GM12873 (cell line): ENCODE results near the gene NLRP14.

Experiments used
- TF ChIP-seq, protein P1 (sequence below): IDR thresholded peaks from 2 replicates; pipeline ENCODE4 v1.5.1; 2012; ENCODE audit warnings: low read depth, mild to moderate bottlenecking, moderate library complexity, low read length, control low read depth; ENCODE audit not compliant: insufficient read depth; ENCODE audit errors: missing control alignments

NLRP14 gene, protein sequence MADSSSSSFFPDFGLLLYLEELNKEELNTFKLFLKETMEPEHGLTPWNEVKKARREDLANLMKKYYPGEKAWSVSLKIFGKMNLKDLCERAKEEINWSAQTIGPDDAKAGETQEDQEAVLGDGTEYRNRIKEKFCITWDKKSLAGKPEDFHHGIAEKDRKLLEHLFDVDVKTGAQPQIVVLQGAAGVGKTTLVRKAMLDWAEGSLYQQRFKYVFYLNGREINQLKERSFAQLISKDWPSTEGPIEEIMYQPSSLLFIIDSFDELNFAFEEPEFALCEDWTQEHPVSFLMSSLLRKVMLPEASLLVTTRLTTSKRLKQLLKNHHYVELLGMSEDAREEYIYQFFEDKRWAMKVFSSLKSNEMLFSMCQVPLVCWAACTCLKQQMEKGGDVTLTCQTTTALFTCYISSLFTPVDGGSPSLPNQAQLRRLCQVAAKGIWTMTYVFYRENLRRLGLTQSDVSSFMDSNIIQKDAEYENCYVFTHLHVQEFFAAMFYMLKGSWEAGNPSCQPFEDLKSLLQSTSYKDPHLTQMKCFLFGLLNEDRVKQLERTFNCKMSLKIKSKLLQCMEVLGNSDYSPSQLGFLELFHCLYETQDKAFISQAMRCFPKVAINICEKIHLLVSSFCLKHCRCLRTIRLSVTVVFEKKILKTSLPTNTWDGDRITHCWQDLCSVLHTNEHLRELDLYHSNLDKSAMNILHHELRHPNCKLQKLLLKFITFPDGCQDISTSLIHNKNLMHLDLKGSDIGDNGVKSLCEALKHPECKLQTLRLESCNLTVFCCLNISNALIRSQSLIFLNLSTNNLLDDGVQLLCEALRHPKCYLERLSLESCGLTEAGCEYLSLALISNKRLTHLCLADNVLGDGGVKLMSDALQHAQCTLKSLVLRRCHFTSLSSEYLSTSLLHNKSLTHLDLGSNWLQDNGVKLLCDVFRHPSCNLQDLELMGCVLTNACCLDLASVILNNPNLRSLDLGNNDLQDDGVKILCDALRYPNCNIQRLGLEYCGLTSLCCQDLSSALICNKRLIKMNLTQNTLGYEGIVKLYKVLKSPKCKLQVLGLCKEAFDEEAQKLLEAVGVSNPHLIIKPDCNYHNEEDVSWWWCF

DNA sequence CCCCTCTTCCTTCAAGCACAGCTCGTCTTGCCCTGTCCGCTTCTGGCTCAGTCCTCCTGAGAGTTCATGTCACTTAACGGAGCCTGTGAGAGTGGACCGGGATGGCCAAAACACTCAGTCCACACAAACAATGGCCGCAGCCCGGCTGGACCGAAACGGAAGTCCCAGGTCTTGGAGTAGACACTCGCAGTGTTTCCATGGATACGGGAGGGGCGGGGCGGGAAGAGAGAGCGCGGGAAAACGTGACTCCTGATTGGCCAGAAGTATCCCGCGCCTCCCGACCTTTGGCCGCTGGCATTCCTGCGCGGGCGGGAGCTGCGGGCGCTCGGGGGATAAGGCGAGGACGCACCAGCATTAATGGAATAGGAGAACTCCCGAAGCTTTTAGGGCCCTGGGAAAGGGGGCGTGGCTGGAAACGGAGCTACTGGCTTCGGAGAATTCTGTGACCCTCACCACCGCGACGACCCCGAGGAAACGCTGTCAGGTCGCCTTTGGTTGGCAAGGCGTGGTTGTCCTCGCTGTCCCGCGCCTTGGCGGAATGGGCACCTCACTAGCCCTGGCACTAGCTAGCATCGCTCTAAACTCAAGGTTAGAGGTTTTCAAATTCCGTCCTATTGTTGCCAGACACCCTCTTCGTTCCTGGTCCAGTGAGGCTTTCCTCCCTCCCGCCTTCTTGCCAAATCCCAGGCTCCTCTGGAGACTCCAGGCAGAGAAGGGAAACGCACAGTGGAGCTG lies at the start of gene NLRP14, which contains the start of gene ZNF214:
TSS of gene NLRP14 (plus strand) at position 297 of the 735 bp plus-strand sequence. CDS start 18,108 bp downstream, outside the sequence.
TSS of gene ZNF214 (minus strand) at position 164 of the 735 bp plus-strand sequence. CDS start 17,511 bp downstream, outside the sequence.
- TF ChIP-seq, protein P1, sequence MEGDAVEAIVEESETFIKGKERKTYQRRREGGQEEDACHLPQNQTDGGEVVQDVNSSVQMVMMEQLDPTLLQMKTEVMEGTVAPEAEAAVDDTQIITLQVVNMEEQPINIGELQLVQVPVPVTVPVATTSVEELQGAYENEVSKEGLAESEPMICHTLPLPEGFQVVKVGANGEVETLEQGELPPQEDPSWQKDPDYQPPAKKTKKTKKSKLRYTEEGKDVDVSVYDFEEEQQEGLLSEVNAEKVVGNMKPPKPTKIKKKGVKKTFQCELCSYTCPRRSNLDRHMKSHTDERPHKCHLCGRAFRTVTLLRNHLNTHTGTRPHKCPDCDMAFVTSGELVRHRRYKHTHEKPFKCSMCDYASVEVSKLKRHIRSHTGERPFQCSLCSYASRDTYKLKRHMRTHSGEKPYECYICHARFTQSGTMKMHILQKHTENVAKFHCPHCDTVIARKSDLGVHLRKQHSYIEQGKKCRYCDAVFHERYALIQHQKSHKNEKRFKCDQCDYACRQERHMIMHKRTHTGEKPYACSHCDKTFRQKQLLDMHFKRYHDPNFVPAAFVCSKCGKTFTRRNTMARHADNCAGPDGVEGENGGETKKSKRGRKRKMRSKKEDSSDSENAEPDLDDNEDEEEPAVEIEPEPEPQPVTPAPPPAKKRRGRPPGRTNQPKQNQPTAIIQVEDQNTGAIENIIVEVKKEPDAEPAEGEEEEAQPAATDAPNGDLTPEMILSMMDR = no peak

DNA sequence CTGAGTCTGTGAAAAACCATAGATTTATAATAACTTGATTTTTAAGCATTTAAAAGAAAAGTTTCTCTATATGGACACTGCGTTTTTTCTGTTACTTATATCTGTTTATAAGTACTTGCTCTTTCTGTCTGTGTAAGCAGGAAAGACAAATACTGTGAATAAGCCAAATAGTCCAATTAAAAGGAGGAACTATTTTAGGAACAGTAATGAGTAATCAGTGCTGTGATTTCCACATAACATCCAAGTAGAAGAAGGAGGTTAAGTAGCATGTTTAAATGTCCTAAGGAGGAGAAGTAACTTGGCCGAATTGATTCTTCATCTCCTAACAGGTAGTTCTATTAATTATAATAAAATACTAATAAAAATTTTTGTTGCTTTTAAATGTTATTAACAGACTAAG lies 40.9 kb upstream of the NLRP14 start:
- TF ChIP-seq, protein P1 = no peak

DNA sequence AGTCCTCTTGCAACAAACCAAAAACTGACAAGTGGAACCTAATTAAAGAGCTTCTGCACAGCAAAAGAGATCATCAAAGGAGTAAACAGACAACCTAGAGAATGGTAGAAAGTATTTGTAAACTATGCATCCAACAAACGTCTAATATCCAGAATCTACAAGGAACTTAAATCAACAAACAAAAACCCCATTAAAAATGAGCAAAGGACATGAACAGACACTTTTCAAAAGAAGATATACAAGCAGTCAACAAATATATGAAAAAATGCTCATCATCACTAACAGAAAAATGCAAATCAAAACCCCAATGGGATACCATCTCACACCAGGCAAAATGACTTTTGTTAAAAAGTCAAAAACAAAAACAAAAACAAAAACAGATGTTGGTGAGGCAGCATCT lies 33.8 kb upstream of the NLRP14 start:
- TF ChIP-seq, protein P1 = no peak

DNA sequence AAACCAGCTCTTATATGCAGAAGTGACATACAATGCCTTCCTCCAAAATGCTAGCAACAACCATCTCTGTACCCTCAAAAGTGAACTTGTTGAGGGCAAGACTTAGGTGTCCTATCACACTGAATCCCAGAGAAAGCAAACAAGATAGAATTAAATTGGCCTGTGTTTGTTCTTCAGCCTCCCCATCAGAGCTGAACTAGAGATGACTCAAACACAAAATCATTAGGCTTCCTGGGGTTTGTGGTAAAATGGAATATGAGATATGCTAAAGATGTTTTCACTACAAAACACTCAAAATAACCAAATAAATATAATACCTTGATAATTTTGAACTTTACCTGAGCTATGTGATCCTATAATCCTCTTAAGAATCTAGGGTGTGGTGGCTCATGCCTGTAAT lies 31.8 kb upstream of the NLRP14 start:
- TF ChIP-seq, protein P1 = no peak

DNA sequence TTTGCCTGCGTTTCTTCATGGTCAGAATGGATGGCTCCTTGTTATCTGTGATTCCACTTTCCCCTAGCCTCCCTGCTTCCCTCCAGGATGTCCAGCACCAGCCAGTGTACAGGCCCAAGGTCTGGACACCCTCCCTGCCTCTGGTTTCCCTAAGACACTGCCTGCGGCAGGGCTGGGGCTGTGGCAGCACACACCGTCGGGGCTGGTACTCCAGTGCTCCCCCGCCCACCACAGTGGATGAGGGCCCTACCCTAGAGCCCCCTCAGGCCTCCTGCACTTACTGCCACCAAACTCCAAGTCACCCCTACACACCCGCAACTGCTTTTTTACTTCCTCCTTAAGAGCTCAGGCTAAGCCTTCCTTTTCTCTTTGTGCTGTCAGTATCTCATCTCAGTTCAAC lies 29.1 kb upstream of the NLRP14 start:
- TF ChIP-seq, protein P1 = no peak

DNA sequence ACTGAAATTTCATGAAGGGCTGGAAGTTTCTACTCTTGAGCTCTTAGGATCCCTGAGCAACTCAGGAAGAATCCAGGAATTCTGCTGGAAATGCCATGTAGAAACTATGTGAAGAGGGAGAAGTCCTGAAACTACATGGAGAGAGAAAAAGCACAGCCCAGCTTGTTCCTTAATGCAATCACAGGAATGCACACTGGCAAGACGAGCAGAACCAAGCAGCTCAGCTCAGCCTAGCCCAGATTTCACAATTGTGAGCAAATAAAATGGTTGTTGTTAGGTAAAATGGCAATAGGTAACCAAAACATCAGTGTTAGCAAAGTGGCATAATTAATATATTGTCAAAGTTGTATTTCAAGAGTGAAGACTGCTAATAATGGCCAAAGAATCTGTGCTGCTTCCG lies 28.3 kb upstream of the NLRP14 start:
- TF ChIP-seq, protein P1 = no peak
